Neural progenitor cell (in vitro differentiated cells): ENCODE results near the gene SYTL3.

ENCODE experiments used
- EZH2 ChIP-seq: fragments of 200-600 bp; sonication (generic); IDR thresholded peaks from 2 replicates; pipeline ENCODE4 v1.6.1; 2017; ENCODE audit warnings: antibody characterized with exemption, mild to moderate bottlenecking, moderate library complexity
- EZH2phosphoT487 ChIP-seq: fragments of 200-600 bp; sonication (generic); IDR thresholded peaks from 2 replicates; pipeline ENCODE4 v1.6.1; 2017; ENCODE audit warnings: antibody characterized with exemption
- TF ChIP-seq, protein P1 (sequence below): fragments of 200-600 bp; sonication (generic); IDR thresholded peaks from 2 replicates; pipeline ENCODE4 v1.5.1; 2017; ENCODE audit warnings: antibody characterized with exemption, mild to moderate bottlenecking

DNA sequence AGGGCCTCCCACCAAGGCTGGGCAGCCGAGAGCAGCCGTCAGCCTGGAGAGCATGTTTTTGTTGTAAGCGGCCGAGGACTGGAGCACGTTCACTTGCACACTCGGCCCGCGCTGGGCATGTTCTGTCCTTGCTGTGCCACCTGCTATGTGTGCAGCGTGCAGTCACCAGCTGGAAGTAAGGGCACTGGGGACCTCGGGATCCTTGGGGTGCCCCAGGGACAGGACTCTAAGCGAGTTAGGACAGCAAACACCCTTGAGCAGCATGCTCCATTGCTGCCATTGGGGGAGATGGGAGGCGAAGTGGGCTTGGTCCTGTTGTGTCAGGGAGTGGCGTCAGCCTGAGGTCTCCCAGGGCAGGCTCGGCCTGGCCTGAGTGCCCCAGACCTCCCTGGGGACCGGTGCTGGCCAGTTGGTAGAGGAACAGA lies 24.0 kb upstream of the SYTL3 start:
- TF ChIP-seq, protein P1, sequence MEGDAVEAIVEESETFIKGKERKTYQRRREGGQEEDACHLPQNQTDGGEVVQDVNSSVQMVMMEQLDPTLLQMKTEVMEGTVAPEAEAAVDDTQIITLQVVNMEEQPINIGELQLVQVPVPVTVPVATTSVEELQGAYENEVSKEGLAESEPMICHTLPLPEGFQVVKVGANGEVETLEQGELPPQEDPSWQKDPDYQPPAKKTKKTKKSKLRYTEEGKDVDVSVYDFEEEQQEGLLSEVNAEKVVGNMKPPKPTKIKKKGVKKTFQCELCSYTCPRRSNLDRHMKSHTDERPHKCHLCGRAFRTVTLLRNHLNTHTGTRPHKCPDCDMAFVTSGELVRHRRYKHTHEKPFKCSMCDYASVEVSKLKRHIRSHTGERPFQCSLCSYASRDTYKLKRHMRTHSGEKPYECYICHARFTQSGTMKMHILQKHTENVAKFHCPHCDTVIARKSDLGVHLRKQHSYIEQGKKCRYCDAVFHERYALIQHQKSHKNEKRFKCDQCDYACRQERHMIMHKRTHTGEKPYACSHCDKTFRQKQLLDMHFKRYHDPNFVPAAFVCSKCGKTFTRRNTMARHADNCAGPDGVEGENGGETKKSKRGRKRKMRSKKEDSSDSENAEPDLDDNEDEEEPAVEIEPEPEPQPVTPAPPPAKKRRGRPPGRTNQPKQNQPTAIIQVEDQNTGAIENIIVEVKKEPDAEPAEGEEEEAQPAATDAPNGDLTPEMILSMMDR, result no peak
- TF ChIP-seq EZH2 (no peak), EZH2phosphoT487 (no peak)
